HG03060 (cell line): ENCODE results near the gene GNB4.

Experiments
- ATAC-seq: cut with Tn5 transposase; IDR thresholded peaks from one replicate; pipeline ENCODE4 v1.9.1; 2021; ENCODE audit warnings: low read depth, moderate number of reproducible peaks; ENCODE audit not compliant: unreplicated experiment

The GNB4 gene

DNA sequence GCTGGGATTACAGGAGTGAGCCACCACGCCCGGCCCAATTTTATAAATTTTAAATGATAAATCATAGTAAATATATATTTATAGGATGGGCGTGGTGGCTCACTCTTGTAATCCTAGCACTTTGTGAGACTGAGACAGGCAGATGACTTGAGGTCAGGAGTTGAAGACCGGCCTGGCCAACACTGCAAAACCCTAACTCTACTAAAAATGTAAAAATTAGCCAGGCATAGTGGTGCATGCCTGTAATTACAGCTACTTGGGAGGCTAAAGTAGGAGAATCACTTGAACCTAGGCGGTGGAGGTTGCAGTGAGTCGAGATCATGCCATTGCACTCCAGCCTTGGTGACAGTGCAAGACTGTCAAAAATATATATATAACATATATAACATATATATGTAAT is 77.3 kb downstream of the GNB4 start:
- no peak for ATAC-seq

DNA sequence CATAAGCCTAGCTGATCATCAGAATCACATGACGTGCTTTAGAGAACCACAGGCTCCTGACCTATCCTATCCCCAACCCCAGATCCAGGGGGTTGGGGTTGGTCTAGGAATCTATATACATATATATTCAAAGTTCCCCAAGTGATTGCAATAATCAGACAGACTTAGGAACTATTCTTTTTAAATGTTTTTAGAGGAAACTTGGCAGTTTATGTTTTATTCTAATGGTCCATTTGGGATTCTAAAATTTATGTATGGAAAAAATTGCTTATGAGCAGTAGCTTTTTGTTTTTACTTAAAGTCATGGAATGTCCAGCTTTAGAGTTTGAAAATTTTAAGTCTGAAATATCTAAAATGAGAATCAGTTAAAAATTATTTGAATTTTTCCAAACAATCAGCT is 81.6 kb downstream of the GNB4 start:
- ATAC-seq: no peak

DNA sequence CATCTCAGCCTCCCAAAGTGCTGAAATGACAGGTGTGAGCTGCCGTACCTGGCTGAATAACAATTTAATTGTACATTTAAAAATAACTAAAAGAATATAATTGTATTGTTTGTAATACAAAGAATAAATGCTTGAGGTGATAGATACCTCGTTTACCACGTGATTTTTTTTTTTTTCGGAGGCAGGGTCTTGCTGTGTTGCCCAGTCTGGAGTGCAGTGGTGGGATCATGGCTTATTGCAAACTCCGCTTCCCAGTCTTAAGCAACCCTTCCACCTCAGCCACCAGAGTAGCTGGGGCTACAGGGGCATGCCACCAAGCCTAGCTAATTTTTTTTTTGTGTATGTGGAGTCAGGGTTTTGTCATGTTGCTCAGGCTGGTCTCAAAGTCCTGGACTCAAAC is 87.9 kb downstream of the GNB4 start:
- ATAC-seq: no peak

DNA sequence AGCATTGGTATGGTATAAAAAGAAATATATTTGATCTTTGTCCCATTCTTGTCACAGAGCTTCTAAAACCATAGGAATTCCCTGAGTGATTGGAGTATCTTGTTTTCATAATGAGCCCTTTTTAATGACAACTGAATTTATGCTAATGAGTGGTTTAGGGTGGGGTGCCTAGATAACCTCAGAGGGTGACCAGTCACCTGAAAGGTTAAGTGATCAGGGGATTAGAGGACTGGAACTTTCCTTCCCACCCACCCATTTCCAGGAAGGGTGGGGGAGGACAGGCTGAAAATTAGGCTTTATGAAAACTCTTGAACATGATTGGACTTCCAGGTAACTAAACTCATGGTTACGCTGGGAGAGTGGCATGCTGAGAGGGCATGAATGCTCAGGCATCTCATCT is 95.3 kb downstream of the GNB4 start:
- ATAC-seq: no peak

DNA sequence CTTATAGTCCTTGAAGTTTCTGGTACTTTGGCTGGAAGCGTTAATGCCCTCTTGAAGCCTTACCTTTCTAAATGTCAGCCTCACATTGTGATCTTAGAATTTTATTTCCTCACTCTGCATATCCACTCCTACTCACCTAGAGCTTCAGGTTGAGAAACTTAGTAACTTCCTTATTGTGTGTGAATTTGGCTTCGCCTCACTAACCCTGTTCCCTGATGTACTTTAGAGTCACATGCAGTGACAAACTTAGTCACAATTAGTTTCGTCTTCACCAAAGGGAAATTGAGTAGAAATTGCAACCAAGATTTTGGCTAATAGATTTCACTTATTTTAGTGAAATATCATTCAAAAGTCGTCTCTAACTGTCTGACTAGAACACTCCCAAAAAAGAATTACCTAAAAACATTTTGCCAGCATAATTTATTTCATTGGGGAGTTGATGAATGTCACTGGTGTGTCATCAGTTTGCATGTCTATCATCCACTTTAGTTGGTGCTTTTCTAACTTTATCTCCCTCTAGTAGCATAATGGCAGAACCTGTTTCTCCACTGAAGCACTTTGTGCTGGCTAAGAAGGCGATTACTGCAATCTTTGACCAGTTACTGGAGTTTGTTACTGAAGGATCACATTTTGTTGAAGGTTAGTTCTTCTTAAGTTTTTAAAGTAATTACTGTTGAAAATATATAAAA is 102.8 kb downstream of the GNB4 start:
- peak; percentile 63 for ATAC-seq

DNA sequence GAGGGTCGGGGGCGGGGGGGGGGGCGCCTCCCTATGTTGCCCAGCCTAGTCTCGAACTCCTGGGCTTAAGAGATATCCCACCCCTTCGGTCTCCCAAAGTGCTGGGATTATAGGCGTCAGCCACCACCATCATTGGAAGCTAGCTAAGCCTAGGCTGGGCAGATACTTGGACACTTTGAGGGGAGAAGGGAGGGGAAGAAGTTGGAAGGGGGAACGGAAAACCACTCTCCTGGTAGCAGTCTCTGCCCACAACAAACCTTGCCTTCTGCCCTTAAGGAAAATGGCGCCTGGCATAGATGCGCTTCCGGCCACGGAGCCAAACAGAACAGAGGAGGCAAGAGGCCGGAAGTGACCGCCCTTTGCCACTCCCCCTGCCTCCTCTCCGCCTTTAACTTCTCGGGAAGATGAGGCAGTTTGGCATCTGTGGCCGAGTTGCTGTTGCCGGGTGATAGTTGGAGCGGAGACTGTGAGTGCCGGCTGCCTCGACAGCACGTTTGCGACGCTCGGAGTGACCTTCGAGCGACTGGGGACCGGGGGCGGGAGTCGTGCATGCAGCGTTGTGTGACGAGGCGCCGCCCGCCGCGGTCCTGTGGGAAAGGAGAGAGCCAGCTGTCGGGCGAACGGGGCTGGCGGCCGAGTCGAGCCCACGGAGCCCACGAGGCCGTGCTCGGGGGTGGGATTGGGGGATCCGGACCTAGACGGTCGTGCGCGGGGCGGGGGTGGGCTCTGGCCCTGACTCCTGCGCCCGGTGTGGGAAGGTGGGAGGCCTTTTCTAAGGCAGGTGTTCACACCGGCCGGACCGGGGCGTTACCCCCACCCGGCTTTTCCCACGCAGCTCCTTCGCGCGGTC is 103.7 kb downstream of the GNB4 start, which contains the start of gene MFN1:
MFN1 (plus strand) TSS at position 365 of the 850 bp plus-strand sequence. CDS start 1,143 bp downstream, outside the sequence.
- peak; percentile 82 for ATAC-seq
